ENCODE results near the gene REX1BD.
A peak's percentile ranks its signal among the peaks of the same experiment; 100 is the strongest.

DNA sequence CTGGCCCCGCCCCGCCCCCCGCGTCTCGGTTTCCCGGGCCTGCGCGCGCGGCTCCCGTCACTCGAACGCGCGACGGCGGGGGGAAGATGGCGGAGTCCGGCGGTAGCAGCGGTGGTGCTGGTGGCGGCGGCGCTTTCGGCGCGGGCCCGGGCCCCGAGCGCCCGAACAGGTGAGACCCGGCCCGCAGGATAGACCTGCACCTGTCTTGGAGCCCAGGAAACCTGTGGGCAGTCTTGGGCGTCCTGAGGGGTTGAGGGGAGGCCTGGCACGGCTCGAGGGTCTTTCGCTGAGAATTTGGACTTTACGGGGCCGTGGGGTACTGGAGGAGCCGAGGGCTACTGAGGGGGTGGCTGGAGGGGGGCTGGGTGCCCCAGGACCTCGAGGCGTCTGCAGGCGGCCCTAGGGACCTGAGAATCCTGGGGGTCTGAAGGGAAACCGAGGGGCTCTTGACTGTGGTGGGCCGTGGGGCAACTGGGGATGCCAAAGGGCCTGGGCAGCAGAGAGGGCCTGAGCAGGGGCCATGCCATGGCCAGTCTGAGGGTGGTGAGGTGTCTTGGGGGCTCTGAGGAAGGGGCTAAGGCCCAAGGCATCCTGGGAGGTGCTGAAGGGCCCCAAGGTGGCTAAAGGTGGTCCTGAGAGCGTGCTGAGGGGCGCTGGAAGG lies 48.5 kb downstream of the REX1BD start, which contains the start of gene KLHL26:
- TF ChIP-seq, protein P1, sequence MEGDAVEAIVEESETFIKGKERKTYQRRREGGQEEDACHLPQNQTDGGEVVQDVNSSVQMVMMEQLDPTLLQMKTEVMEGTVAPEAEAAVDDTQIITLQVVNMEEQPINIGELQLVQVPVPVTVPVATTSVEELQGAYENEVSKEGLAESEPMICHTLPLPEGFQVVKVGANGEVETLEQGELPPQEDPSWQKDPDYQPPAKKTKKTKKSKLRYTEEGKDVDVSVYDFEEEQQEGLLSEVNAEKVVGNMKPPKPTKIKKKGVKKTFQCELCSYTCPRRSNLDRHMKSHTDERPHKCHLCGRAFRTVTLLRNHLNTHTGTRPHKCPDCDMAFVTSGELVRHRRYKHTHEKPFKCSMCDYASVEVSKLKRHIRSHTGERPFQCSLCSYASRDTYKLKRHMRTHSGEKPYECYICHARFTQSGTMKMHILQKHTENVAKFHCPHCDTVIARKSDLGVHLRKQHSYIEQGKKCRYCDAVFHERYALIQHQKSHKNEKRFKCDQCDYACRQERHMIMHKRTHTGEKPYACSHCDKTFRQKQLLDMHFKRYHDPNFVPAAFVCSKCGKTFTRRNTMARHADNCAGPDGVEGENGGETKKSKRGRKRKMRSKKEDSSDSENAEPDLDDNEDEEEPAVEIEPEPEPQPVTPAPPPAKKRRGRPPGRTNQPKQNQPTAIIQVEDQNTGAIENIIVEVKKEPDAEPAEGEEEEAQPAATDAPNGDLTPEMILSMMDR (IDR thresholded peaks at IDR 0.05; ENCODE audit: insufficient read depth, low read length), result no peak
- TF ChIP-seq, protein P2, sequence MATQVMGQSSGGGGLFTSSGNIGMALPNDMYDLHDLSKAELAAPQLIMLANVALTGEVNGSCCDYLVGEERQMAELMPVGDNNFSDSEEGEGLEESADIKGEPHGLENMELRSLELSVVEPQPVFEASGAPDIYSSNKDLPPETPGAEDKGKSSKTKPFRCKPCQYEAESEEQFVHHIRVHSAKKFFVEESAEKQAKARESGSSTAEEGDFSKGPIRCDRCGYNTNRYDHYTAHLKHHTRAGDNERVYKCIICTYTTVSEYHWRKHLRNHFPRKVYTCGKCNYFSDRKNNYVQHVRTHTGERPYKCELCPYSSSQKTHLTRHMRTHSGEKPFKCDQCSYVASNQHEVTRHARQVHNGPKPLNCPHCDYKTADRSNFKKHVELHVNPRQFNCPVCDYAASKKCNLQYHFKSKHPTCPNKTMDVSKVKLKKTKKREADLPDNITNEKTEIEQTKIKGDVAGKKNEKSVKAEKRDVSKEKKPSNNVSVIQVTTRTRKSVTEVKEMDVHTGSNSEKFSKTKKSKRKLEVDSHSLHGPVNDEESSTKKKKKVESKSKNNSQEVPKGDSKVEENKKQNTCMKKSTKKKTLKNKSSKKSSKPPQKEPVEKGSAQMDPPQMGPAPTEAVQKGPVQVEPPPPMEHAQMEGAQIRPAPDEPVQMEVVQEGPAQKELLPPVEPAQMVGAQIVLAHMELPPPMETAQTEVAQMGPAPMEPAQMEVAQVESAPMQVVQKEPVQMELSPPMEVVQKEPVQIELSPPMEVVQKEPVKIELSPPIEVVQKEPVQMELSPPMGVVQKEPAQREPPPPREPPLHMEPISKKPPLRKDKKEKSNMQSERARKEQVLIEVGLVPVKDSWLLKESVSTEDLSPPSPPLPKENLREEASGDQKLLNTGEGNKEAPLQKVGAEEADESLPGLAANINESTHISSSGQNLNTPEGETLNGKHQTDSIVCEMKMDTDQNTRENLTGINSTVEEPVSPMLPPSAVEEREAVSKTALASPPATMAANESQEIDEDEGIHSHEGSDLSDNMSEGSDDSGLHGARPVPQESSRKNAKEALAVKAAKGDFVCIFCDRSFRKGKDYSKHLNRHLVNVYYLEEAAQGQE (IDR thresholded peaks at IDR 0.05; ENCODE audit: insufficient replicate concordance, low read depth), result peak; percentile 60
- TF ChIP-seq POLR2AphosphoS5 (IDR thresholded peaks at IDR 0.05; ENCODE audit: low read depth) (peak; percentile 63; the same call in 1 of the 2 replicates), GABPA (IDR thresholded peaks at IDR 0.05; ENCODE audit: low read depth) (no peak), SPI1 (IDR thresholded peaks at IDR 0.05; ENCODE audit: borderline replicate concordance, low read depth) (no peak)

Data from HL-60 (cell line).